ENCODE measurements around the gene NDEL1. TPM values are rescaled to one million over a fixed set of nuclear protein-coding genes. Genes with fewer than 3 reads are reported as not detected.

The NDEL1 gene
- total and polyA plus RNA-seq, 10 donors = 11.6 to 141 (median 81.9) TPM

GRCh38 chr17:8397636-8398035 lies 38.0 kb upstream of the NDEL1 start, which contains the start of gene RNF222:
RNF222 (minus strand) TSS chr17:8397827; CDS start chr17:8393461, 4,366 bp downstream.
- DNase-seq = peak; percentile 36
- Histone ChIP-seq H3K4me1 (peaks cover 0 to 17% (median 8%) of the 10 kb centered on the region in 6 donors), H3K27ac (no peak within 1 kb of the TSS), H3K36me3 (no peaks in the 10 kb centered on the region), H3K9me3 (no peaks in the 10 kb centered on the region), H3K27me3 (replicated peaks in 1 of 7) (peaks cover 0 to 70% (median 0%) of the 10 kb centered on the region in 7 donors), H3K4me3 (no peak within 1 kb of the TSS)
- 57 to 67% (median 62%) methylated on average over 8 to 13 of the region's 13 CpGs for WGBS, 5 donors
- TF ChIP-seq, protein P1, sequence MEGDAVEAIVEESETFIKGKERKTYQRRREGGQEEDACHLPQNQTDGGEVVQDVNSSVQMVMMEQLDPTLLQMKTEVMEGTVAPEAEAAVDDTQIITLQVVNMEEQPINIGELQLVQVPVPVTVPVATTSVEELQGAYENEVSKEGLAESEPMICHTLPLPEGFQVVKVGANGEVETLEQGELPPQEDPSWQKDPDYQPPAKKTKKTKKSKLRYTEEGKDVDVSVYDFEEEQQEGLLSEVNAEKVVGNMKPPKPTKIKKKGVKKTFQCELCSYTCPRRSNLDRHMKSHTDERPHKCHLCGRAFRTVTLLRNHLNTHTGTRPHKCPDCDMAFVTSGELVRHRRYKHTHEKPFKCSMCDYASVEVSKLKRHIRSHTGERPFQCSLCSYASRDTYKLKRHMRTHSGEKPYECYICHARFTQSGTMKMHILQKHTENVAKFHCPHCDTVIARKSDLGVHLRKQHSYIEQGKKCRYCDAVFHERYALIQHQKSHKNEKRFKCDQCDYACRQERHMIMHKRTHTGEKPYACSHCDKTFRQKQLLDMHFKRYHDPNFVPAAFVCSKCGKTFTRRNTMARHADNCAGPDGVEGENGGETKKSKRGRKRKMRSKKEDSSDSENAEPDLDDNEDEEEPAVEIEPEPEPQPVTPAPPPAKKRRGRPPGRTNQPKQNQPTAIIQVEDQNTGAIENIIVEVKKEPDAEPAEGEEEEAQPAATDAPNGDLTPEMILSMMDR (IDR thresholded peaks at IDR 0.05 in 8 of 11, conservative IDR thresholded peaks at IDR 0.05 in 3 of 11) = no peak
- TF ChIP-seq POLR2A (IDR thresholded peaks at IDR 0.05) = no peak
- TF ChIP-seq POLR2AphosphoS5 (IDR thresholded peaks at IDR 0.05) = no peak
- intact Hi-C loops (cut with DNase I; ENCODE audit: low total_unique reads) = no loop called here

- WGBS, 5 donors = 60 to 74% (median 62%) methylated on average over 6 of the region's 6 CpGs
- H3K36me3 ChIP-seq = no peaks in the 10 kb centered on the region
- no peaks in the 10 kb centered on the region for H3K9me3 ChIP-seq
- intact Hi-C loops (cut with DNase I; ENCODE audit: low total_unique reads) = no loop called here
- no peak overlapping the region for H3K27ac ChIP-seq
- H3K4me1 ChIP-seq = peaks cover 0 to 4% (median 1%) of the 10 kb centered on the region in 6 donors
- peak; percentile 40 for DNase-seq
- TF ChIP-seq POLR2A (IDR thresholded peaks at IDR 0.05) = no peak
- no peak for TF ChIP-seq POLR2AphosphoS5 (IDR thresholded peaks at IDR 0.05)
- TF ChIP-seq, protein P1 (IDR thresholded peaks at IDR 0.05 in 8 of 11, conservative IDR thresholded peaks at IDR 0.05 in 3 of 11) = no peak
- H3K27me3 ChIP-seq (replicated peaks in 1 of 7) = peaks cover 0 to 66% (median 0%) of the 10 kb centered on the region in 7 donors
- no peak overlapping the region for H3K4me3 ChIP-seq
Observed at GRCh38 chr17:8398980-8399379, 36.7 kb upstream of the NDEL1 start.

DNA sequence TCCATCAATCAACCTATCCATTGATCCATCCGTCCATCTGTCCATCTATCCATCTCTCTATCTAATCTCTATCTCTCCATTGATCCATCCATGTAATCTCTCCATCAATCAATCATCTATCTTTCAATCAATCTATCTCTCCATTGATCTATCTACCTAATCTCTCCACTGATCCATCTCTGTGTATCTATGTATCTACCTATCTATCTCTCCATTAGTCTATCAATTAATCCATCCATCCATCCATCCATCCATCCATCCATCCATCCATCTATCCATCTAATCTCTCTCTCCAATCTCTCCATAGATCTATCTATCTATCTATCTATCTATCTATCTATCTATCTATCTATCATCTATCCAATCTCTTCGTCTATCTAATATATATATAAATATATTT lies 34.6 kb upstream of the NDEL1 start:
- 84 to 93% (median 86%) methylated on average over 2 of the region's 2 CpGs for WGBS, 5 donors
- TF ChIP-seq, protein P1 (IDR thresholded peaks at IDR 0.05 in 8 of 11, conservative IDR thresholded peaks at IDR 0.05 in 3 of 11) = no peak
- no peak for TF ChIP-seq POLR2AphosphoS5 (IDR thresholded peaks at IDR 0.05)
- TF ChIP-seq POLR2A (IDR thresholded peaks at IDR 0.05) = no peak
- Histone ChIP-seq H3K9me3 (no peaks in the 10 kb centered on the region), H3K27ac (no peak overlapping the region), H3K27me3 (replicated peaks in 1 of 7) (peaks cover 0 to 66% (median 0%) of the 10 kb centered on the region in 7 donors), H3K4me1 (no peaks in the 10 kb centered on the region), H3K36me3 (no peaks in the 10 kb centered on the region), H3K4me3 (no peak overlapping the region)
- no peak for DNase-seq
- intact Hi-C loops (cut with DNase I; ENCODE audit: low total_unique reads) = no loop called here

GRCh38 chr17:8402921-8403536 lies 32.7 kb upstream of the NDEL1 start:
- H3K27ac ChIP-seq = no peak overlapping the region
- no peak overlapping the region for H3K4me3 ChIP-seq
- 80 to 88% (median 85%) methylated on average over 11 of the region's 11 CpGs for WGBS, 5 donors
- H3K9me3 ChIP-seq = no peaks in the 10 kb centered on the region
- no peak for DNase-seq
- H3K36me3 ChIP-seq = no peaks in the 10 kb centered on the region
- H3K27me3 ChIP-seq (replicated peaks in 1 of 7) = peaks cover 0 to 66% (median 1%) of the 10 kb centered on the region in 7 donors
- no peaks in the 10 kb centered on the region for H3K4me1 ChIP-seq
- TF ChIP-seq, protein P1 (IDR thresholded peaks at IDR 0.05 in 8 of 11, conservative IDR thresholded peaks at IDR 0.05 in 3 of 11) = no peak
- TF ChIP-seq POLR2A (IDR thresholded peaks at IDR 0.05) = no peak
- TF ChIP-seq POLR2AphosphoS5 (IDR thresholded peaks at IDR 0.05) = no peak
- intact Hi-C loops (cut with DNase I; ENCODE audit: low total_unique reads) = no loop called here

All from spleen (tissue), 11 donors.